Endothelial cell of umbilical vein (primary cell): Measurements from ENCODE around the gene KAZALD1. TPM values are rescaled to one million over a fixed set of nuclear protein-coding genes. Genes with fewer than 3 reads are reported as not detected.

Source experiments
- BruUV-seq: library from RNA; stranded (reverse); fragments of 400-500 nt; replicated peaks from 2 replicates; lab custom pipeline; 2021; lab: Mats Ljungman, UMichigan
- CTCF ChIA-PET: fragments of 300-600, 350-600 bp; sonication (Branson Sonifier 250); formaldehyde crosslinking; loops from one replicate; lab custom pipeline; 2021; ENCODE audit warnings: antibody characterized with exemption, inconsistent platforms; lab: Charles Lee
- POLR2A ChIA-PET: fragments of 300-600, 350-600 bp; sonication (Branson Sonifier 250); formaldehyde crosslinking; loops from one replicate; lab custom pipeline; 2021; ENCODE audit warnings: antibody characterized with exemption, inconsistent platforms; lab: Charles Lee
- DNase-seq: peaks from one replicate; pipeline ENCODE4 v3.0.0-alpha.2; 2011; ENCODE audit warnings: low read depth, low spot score
- FAIRE-seq: peaks from 2 replicates; lab custom pipeline; 2011; peaks lifted over from hg19 to GRCh38; lab: Jason Lieb, UNC
- H2AFZ ChIP-seq: 2 replicates; pipeline ENCODE4 v1.6.0; 2012; ENCODE audit warnings: low read depth, low read length, control low read depth, inconsistent platforms
- H3K27ac ChIP-seq: 2 replicates; pipeline ENCODE4 v1.5.1; 2011; ENCODE audit warnings: low read depth, mild to moderate bottlenecking, control low read depth, low read length, moderate library complexity; ENCODE audit not compliant: insufficient read depth
- H3K27me3 ChIP-seq, 2 experiments: 2 replicates each; pipeline versions ENCODE4 v1.6.0 to v1.6.1; 2011; ENCODE audit warnings: low read length in 2 of 2, mixed read lengths in 1 of 2; ENCODE audit not compliant: control insufficient read depth in 2 of 2, insufficient read depth in 2 of 2
- H3K36me3 ChIP-seq, 2 experiments: 2 replicates in 1 of 2; 3 replicates in 1 of 2; pipeline ENCODE4 v1.5.1; 2011; ENCODE audit warnings: low read length in 2 of 2, mild to moderate bottlenecking in 1 of 2, moderate library complexity in 1 of 2; ENCODE audit not compliant: control insufficient read depth in 2 of 2, insufficient read depth in 2 of 2; ENCODE audit errors: extremely low read depth in 1 of 2
- H3K4me1 ChIP-seq: 3 replicates; pipeline ENCODE4 v1.5.1; 2011; ENCODE audit warnings: mild to moderate bottlenecking, low read length; ENCODE audit not compliant: control insufficient read depth, insufficient read depth; ENCODE audit errors: extremely low read depth
- H3K4me2 ChIP-seq: 2 replicates; pipeline ENCODE4 v1.6.1; 2011; ENCODE audit warnings: low read length, control low read depth, mixed read lengths; ENCODE audit not compliant: insufficient read depth
- H3K4me3 ChIP-seq, 3 experiments: fragments of 200-600 bp in 1 of 3; sonication (generic), shearing (Covaris generic) in 1 of 3; replicated peaks in 1 of 3; 2 replicates each; pipeline ENCODE4 v1.5.1; 2011 to 2016; ENCODE audit warnings: control low read depth in 3 of 3, low read length in 3 of 3, mild to moderate bottlenecking in 2 of 3, inconsistent platforms in 1 of 3, low read depth in 1 of 3, moderate library complexity in 1 of 3; ENCODE audit not compliant: insufficient read depth in 1 of 3
- H3K79me2 ChIP-seq: 2 replicates; pipeline ENCODE4 v1.6.0; 2012; ENCODE audit warnings: low read length, inconsistent platforms; ENCODE audit not compliant: control insufficient read depth, insufficient read depth
- H3K9ac ChIP-seq: replicated peaks from 2 replicates; pipeline ENCODE3; 2011; ENCODE audit warnings: low read length, control low read depth; ENCODE audit not compliant: insufficient read depth; ENCODE audit errors: extremely low read depth
- H3K9me1 ChIP-seq: replicated peaks from 3 replicates; pipeline ENCODE4 v1.6.0; 2011; ENCODE audit warnings: mild to moderate bottlenecking, low read length; ENCODE audit not compliant: control insufficient read depth, insufficient read depth; ENCODE audit errors: extremely low read depth
- H3K9me3 ChIP-seq: replicated peaks from 2 replicates; pipeline ENCODE4 v1.5.1; 2012; ENCODE audit warnings: low read length, inconsistent platforms; ENCODE audit not compliant: control insufficient read depth, insufficient read depth
- H4K20me1 ChIP-seq: replicated peaks from 2 replicates; pipeline ENCODE3; 2011; ENCODE audit warnings: mild to moderate bottlenecking, low read length; ENCODE audit not compliant: control insufficient read depth, insufficient read depth; ENCODE audit errors: extremely low read depth
- EZH2 ChIP-seq: IDR thresholded peaks from 2 replicates; pipeline ENCODE4 v1.6.1; 2012; ENCODE audit warnings: borderline replicate concordance, low read depth, mild to moderate bottlenecking, moderate library complexity, low read length, inconsistent platforms; ENCODE audit not compliant: severe bottlenecking
- FOS ChIP-seq: IDR thresholded peaks from 2 replicates; pipeline ENCODE4 v1.6.1; 2011; ENCODE audit warnings: mild to moderate bottlenecking, low read length, moderate library complexity, borderline replicate concordance; ENCODE audit not compliant: insufficient read depth
- MYC ChIP-seq: IDR thresholded peaks from one replicate; pipeline ENCODE4 v1.6.1; 2011; ENCODE audit warnings: mild to moderate bottlenecking, low read depth, low read length
- POLR2A ChIP-seq: IDR thresholded peaks from 2 replicates; pipeline ENCODE4 v1.6.1; 2012; ENCODE audit warnings: low read depth, mild to moderate bottlenecking, control low read depth, low read length
- POLR2AphosphoS5 ChIP-seq: IDR thresholded peaks from 2 replicates; pipeline ENCODE4 v1.6.1; 2012; ENCODE audit warnings: low read depth, mild to moderate bottlenecking, control low read depth, low read length, moderate library complexity; ENCODE audit not compliant: insufficient read depth
- dilution Hi-C: fragments of 300-500 bp; cut with MboI; formaldehyde crosslinking; loops from one replicate; pipeline ENCODE4 v1.15.0; 2019; ENCODE audit warnings: low sequenced_read_pairs; ENCODE audit not compliant: extremely low pct_ligation_motif_present
- intact Hi-C: fragments of 100-400 bp; cut with micrococcal nuclease; formaldehyde crosslinking; loops from one replicate; pipeline ENCODE4 v1.10.0; 2022
- polyA plus RNA-seq, 4 experiments: library from polyadenylated mRNA; depleted of rRNA in 3 of 4; stranded (reverse) in 3 of 4; unstranded in 1 of 4; fragments of >200 nt; gene quantifications; 2 replicates each; pipeline versions ENCODE4 v1.2.1 to v1.2.3, GENCODE V29; 2011 to 2012; ENCODE audit warnings: missing spikeins in 1 of 4
- total RNA-seq: library from RNA; stranded (reverse); gene quantifications from 2 replicates; pipeline ENCODE4 v1.2.3, GENCODE V29; 2021
- TF ChIP-seq, protein P1 (sequence below): IDR thresholded peaks from 2 replicates; pipeline ENCODE4 v1.6.1; 2011; ENCODE audit not compliant: insufficient read depth, insufficient read length
- TF ChIP-seq, protein P2 (sequence below), 2 donors: IDR thresholded peaks; 1 replicate in 1 of 2; 2 replicates in 1 of 2; pipeline ENCODE4 v1.5.1; 2011; ENCODE audit warnings: low read length in 2 of 2, mild to moderate bottlenecking in 2 of 2, moderate library complexity in 2 of 2, control low read depth in 1 of 2, inconsistent platforms in 1 of 2, low read depth in 1 of 2; ENCODE audit not compliant: insufficient read depth in 1 of 2; ENCODE audit errors: extremely low read depth in 1 of 2

The KAZALD1 gene
- total and polyA plus RNA-seq, 2 donors (not counting 3 experiments of a cell fraction or from before 2014, with no cell fraction given) = 3.0 to 3.3 TPM

DNA sequence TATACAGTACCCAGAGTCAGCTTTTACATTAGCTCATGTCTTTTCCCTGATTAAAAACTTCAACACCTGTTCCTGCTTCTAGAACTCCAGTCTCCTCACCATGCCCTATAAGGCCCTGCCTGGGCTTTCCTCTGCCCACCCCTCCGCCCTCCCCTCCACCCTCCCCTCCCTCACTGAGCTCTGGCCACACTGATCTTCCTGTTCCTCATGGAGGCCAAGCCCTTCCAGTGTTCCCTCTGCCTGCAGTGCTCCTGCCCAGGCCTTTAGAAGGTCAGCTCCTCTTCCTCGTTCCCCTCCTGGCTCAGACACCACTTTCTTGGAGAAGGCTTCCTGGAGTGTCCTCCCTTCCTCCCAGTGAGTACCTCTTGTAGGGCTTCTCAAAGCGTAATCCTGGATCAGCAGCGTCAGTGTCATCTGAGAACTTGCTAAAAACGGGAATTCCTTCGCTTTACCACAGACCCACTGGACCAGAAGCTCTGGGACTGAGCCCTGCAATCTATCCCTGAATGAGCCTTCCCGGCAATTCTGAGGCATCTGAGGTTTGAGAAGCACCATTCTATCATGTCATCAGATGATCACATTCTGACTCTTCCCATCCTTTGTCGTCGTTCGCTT lies 34.6 kb upstream of the KAZALD1 start:
- no peaks in the 10 kb centered on the region for H3K36me3 ChIP-seq
- H3K27me3 ChIP-seq = peaks cover 0 to 9% of the 10 kb centered on the region in 2 experiments
- no peak overlapping the region for H3K4me2 ChIP-seq
- dilution Hi-C loops (no loop called here), intact Hi-C loops (no loop called here)
- no peak overlapping the region for H3K4me3 ChIP-seq
- DNase-seq (no peak), FAIRE-seq (no peak)
- H3K9me1 ChIP-seq = no peaks in the 10 kb centered on the region
- TF ChIP-seq MYC (no peak), EZH2 (no peak), POLR2AphosphoS5 (no peak), FOS (no peak), POLR2A (no peak)
- TF ChIP-seq, protein P1, sequence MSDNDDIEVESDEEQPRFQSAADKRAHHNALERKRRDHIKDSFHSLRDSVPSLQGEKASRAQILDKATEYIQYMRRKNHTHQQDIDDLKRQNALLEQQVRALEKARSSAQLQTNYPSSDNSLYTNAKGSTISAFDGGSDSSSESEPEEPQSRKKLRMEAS = no peak
- TF ChIP-seq, protein P2, sequence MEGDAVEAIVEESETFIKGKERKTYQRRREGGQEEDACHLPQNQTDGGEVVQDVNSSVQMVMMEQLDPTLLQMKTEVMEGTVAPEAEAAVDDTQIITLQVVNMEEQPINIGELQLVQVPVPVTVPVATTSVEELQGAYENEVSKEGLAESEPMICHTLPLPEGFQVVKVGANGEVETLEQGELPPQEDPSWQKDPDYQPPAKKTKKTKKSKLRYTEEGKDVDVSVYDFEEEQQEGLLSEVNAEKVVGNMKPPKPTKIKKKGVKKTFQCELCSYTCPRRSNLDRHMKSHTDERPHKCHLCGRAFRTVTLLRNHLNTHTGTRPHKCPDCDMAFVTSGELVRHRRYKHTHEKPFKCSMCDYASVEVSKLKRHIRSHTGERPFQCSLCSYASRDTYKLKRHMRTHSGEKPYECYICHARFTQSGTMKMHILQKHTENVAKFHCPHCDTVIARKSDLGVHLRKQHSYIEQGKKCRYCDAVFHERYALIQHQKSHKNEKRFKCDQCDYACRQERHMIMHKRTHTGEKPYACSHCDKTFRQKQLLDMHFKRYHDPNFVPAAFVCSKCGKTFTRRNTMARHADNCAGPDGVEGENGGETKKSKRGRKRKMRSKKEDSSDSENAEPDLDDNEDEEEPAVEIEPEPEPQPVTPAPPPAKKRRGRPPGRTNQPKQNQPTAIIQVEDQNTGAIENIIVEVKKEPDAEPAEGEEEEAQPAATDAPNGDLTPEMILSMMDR (IDR thresholded peaks at IDR 0.05; ENCODE audit: extremely low read depth in 1 of 2, insufficient read depth in 1 of 2, low read depth in 1 of 2, low read length in 2 of 2) = no peak
- H3K27ac ChIP-seq = no peak overlapping the region
- no peaks in the 10 kb centered on the region for H4K20me1 ChIP-seq
- no peak overlapping the region for H2AFZ ChIP-seq
- no peak overlapping the region for H3K9ac ChIP-seq
- no TSS peak for BruUV-seq
- no peaks in the 10 kb centered on the region for H3K9me3 ChIP-seq
- H3K79me2 ChIP-seq = no peaks in the 10 kb centered on the region
- ChIA-PET CTCF (interaction anchor here (0.6 to 6.3 kb wide), 11 partner anchors 11 to 58 kb away, joined by 3 to 66 read pairs (median 6); partner anchors contain the start of genes LZTS2 and SEMA4G), POLR2A (no interaction called here)
- peaks cover 9% of the 10 kb centered on the region for H3K4me1 ChIP-seq
